Measurements from ENCODE around the gene DNAJB6.
"Not testable (repeated sequence)": the region's sequence is repeated elsewhere in the genome, so short reads cannot be mapped to it uniquely, and the experiment has no call there.

The DNAJB6 gene

GRCh38 chr7:157323401-157323800 lies 13.4 kb upstream of the DNAJB6 start:
- DNase-seq (ENCODE audit: low spot score) = no peak

- no peak for DNase-seq (ENCODE audit: low spot score)
Measured at GRCh38 chr7:157329447-157329846, 7.4 kb upstream of the DNAJB6 start.

DNA sequence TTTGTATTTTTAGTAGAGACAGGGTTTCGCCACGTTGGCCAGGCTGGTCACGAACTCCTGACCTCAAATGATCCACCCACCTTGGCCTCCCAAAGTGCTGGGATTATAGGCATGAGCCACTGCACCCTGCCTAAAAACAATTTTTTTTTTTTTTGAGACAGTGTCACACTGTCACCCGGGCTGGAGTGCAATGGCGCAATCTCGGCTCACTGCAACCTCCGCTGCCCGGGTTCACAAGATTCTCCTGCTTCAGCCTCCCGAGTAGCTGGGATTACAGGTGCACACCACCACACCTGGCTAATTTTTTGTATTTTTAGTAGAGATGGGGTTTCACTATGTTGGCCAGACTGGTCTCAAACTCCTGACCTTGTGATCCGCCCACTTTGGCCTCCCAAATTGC lies 6.2 kb upstream of the DNAJB6 start:
- not testable (repeated sequence) for DNase-seq (ENCODE audit: low spot score)

DNA sequence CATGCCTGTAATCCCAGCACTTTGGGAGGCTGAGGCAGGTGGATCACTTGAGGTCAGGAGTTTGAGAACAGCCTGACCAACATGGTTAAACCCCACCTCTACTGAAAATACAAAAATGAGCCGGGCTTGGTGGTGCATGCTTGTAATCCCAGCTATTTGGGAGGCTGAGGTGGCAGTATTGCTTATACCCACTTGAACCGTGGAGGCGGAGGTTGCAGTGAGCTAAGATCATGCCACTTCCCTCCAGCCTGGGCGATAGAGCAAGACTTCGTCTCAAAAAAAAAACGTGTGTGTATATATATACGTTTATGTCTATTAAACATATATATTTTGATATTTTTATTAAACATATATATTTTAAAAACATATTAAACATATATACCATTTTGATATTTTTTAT lies 5.8 kb upstream of the DNAJB6 start:
- not testable (repeated sequence) for DNase-seq (ENCODE audit: low spot score)

- no peak for DNase-seq (ENCODE audit: low spot score)
Measured at GRCh38 chr7:157335236-157335635, 1.6 kb upstream of the DNAJB6 start.

- DNase-seq (ENCODE audit: low spot score) = no peak
Measured at GRCh38 chr7:157335991-157336382, 817 bp upstream of the DNAJB6 start.

GRCh38 chr7:157337316-157338149 lies 729 bp downstream of the DNAJB6 start:
- DNase-seq (ENCODE audit: low spot score) = peak; percentile 64

DNA sequence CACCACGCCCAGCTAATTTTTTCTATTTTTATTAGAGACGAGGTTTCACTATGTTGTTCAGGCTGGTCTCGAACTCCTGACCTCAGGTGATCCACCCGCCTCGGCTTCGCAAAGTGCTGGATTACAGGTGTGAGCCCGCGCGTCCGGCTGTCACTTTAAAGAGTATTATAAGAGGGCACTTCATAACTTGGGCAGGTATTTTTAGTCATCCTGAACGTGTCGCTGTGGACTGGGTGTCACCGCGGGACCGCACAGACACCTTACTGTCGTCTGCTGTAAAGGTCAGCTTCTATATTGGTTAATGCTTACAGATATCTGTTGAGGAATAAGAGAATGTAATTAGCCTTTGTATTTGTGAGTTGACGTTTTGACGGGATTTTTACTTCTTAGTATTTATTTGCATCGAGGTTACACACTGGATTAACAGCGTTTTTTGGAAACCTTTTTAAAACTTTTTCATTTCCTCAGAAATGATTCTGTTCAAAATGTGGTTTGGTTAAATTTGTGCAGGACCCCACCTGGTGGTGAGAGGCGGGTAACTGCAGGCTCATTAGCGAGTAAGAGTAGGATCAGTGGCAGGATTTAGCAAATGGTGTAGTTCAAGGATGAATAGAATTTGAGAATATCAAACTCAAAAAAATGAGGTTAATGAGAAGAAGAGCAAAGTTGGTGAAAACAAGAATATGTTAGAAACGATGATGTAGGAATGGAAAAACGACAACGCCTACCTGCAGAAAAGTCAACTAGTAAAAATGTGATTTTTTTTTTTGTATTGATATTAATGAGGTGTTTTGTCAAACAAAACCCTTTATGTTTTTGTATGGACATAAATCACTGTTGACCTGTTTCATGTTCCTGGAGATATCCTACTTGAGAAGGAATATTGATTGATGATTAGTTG lies 3.2 kb downstream of the DNAJB6 start:
- DNase-seq (ENCODE audit: low spot score) = peak; percentile 70

DNA sequence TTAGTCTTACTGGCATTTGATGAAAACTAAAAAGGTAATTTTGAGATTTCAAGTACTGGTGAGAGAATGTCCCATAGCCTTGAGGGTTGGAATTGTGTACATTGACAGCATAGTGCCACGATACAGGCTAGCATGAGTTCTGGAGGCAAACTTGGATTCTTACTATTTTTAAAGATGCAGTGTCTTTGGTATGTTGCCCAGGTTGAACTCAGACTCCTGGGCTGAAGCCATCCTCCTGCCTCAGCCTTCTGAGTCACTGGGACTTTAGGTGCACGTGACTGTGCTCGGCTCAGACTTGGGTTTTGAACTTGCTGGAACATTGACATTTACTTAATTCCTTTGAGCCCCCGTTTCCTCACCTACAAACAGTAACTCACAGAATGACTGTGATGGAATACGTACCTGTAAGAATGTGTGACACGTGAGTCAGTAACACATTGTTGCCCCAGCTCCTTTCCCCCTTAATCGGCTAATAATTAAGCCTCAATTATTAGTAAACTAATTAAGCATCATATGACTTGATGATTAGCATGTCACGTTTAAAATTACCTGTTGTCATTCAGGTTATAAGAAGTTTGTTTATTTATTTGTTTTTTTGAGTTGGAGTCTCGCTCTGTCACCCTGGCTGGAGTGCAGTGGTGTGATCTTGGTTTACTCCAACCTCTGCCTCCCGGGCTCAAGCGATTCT lies 10.6 kb downstream of the DNAJB6 start:
- DNase-seq (ENCODE audit: low spot score) = no peak

- no peak for DNase-seq (ENCODE audit: low spot score)
Measured at GRCh38 chr7:157348548-157348947, 11.7 kb downstream of the DNAJB6 start.

DNA sequence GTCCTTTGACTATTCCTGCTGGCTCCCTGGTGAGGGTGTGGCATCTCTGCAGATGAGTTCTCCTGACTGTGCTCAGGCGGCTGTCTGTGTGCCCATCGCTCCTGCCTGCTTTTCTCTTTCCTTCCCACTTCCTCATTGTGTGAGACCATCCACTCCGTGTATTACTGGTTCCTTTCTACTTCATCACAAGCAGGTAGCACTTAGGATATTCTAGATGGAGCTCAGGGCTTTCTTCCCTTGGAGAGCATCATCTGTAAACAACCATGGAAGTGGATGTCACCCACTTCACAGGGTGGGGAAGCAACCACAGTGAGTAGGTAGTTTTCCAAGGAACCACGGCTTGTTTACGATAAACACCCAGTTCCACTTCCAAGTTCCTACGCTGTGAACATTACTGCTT lies 15.7 kb downstream of the DNAJB6 start:
- no peak for DNase-seq (ENCODE audit: low spot score)

DNA sequence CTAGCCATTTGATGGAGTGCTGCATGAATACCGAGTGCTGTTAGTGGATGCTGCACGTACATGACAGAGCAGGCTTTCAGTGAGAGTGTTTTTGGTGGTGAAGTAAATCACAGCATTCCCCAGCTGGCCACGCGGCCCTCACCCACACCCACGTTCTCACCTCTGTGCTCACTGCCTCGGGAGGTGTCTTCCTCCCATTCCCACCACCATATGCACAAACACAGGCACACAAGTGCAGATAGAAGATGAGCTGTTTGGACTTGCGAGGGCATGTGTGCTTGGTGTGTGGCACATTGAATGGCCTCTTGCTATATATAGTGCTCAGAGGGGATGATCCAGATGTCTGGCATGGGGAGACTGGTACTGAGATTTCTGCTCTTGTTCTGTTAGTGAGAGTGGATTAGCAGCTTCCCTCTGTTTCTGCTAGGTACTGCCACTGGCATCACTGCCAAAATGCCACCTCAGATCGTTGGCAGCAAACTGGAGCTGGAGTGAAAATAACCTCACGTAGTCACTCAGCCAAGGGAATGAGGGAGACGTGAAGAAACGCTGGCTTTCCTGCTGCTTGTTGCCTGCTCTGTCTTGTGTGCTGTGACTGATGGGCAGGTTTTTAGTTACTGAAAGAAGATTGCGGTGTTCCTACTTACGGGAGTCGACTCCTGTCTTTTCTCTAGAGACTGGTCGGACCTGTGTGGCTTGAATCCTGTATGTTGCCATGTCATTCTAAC lies 19.1 kb downstream of the DNAJB6 start:
- DNase-seq (ENCODE audit: low spot score) = no peak

DNA sequence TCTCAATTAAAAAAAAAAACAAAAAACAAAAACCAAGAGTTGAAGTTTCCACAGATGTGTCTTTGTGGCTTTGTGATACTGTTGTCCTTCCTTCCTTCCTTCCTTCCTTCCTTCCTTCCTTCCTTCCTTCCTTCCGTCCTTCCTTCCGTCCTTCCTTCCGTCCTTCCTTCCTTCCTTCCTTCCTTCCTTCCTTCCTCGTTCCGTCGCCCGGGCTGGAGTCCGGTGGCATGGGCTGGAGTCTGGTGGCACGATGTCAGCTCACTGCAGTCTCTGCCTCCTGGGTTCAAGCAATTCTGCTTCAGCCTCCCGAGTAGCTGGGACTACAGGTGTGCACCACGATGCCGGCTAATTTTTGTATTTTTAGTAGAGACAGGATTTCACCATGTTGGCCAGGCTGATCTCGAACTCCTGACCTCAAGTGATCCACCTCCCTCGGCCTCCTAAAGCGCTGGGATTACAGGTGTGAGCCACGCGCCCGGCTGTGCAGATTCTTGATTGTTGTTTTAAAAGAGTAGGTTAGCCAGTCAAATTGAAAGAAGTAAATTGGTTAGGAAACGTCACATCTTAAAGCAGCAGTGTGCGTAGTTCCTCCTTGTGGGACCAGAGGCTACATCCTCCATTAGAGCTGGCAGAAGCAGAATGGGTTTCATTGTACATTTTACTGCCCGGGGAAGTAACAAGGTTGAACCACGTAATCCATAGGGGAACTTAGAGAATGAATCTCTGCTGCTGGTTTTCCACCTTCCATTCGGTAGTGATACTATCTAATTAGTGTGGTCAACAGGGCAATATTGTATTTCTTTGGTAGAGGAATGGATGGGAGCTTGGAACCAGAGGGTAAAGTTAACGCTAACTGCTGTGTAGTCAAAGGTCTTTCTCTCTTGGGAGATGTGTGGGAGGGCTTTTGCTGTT lies 20.6 kb downstream of the DNAJB6 start:
- DNase-seq (ENCODE audit: low spot score) = no peak

DNA sequence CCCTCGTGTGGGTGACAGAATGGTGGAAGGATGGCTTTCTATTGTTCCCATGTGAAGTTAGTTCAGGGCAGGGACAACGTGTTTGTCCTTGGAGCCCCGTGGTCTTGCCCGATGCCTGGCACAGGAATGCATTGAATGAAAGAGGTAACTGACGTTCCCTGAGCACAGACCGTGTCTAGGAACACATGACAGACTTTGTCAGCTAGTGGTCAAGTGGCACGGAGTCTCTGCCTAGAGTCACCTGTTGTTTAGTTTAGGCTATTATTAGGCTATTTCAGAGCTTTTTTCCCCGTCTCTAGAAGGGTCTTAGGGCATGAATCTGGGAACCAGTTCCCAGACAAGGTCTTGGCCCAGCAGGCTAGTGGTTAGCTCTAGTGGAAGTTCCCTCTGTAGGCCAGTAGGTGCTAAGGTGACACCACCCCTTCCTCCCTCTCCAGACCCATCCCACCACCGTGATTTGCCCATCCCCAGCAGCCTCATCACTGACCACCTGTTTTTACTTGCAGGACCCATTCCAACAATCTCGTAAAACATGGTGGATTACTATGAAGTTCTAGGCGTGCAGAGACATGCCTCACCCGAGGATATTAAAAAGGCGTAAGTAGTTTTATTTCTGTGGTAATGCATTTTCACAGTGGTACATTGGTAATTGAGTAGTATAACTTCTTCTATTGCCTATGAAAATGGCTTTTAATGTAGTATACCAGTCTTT lies 21.4 kb downstream of the DNAJB6 start:
- no peak for DNase-seq (ENCODE audit: low spot score)

DNA sequence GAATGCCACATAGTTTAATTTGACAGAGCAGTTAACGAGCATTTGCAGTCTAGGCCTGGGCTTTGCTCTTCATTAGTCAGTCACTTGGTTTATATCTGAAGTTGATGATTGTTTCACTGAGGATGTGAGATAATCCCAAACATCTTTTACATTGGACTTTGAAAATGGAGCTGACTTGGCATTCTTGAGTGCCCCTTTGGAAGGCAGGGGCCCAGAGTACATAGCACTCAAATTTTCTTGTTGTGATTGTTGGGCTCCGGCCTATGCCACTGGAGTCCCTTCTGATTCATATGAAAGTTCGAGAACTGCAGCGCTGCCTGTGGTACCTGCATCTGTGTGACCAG lies 21.9 kb downstream of the DNAJB6 start:
- no peak for DNase-seq (ENCODE audit: low spot score)

- no peak for DNase-seq (ENCODE audit: low spot score)
Measured at GRCh38 chr7:157359581-157359980, 22.8 kb downstream of the DNAJB6 start.

DNA sequence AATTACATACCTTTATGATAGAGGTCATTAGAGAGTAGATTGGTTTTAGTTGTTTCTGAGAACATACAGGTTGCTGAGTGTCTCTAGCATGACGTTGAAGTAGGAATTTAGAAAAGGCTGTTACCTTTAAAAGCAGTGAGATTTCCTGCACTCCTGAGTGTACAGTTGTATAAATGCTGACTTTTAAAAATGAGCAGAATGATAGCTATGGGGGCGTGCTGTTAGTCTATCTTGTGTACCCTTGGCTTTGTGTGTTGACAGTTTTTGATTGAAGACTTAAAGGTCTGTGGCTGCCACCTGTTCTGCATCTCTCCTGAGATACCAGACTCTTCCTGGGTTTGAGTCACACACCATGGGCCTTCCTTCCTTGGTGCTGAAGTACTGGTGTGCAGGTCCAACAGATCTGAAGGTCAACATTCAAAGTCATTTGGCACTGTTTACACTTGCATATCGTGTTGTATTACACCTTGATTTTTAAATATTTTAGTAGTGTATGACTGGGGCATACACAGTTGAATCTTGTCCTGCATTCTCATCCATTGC lies 23.8 kb downstream of the DNAJB6 start:
- no peak for DNase-seq (ENCODE audit: low spot score)

DNA sequence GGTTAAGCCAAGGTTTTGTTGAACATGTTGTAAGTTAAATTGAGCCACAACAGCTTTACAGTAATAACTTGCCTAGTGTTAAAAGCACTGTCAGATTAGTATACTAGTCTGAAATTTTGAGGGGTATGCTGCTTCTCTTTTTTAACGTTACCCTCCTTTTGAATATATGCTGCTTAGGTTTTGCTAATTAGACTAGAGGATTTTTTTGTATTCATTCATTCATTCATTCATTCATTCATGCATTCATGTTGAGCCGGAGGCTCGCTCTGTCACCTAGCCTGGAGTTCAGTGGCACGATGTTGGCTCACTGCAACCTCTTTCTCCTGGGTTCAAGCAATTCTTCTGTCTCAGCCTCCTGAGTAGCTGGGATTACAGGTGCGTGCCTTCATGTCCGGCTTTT lies 24.7 kb downstream of the DNAJB6 start:
- DNase-seq (ENCODE audit: low spot score) = no peak

DNA sequence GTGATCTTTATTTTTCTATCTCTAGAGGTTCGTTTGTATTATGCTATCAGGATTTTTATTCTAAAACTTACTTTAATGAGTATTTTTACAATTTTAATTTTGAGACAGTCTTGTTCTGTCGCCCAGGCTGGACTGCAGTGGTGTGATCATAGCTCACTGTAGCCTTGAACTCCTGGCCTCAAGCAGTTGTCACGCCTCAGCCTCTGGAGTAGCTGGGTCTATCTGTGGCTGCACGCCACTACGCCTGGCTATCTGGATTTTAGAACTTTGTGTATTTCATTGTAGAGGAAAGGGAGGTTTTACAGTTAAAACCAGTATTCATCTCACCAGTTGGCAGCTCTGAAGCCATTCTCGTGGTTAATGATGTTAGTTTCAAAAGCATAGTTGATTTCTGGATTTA lies 25.9 kb downstream of the DNAJB6 start:
- no peak for DNase-seq (ENCODE audit: low spot score)

DNA sequence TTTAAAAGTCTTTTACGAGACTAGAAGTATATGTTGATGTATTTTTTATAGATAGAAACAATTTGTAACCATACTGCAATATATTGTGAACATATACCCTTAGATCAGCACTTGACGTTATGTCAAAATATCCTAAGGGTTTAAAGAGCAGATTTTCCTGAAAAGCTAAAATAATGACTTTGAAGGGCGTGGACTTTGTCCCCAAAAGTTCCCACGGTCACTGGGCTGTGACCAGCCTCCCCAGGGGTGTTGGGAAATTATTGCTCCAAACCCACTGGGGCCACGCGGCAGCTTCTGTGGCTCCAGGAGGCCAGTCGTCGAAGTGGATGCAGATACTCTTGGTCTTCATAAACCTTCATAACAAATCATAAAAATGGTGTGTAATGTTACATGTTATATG lies 29.9 kb downstream of the DNAJB6 start:
- DNase-seq (ENCODE audit: low spot score) = no peak

Data from LoVo (cell line).